Measurements from ENCODE around the gene CNTNAP2. TPM values are rescaled to one million over a fixed set of nuclear protein-coding genes. Genes with fewer than 3 reads are reported as not detected.

Gene CNTNAP2
- total and polyA plus RNA-seq, 7 experiments from 2014 or later = 0.02 to 0.48 (median 0.24) TPM; not detected in 2

DNA sequence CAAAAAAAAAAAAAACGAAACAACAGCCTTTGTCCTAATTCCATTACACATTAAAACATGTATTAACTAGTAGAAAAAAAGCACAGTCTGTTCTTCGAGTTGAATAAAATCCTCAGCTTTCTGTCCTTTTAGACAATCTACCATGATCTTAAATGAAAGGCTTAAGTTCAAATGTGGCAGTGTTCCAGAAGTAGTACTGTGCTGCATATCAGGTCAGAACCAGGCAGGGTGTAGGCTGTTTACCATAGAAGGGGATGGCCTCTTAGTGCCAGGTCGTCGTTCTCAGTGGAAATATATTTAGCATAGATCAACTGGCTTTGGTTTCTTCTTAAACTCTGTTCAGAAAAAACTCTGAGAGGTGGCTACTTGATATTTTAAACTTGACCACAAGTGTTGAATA is 612.0 kb downstream of the CNTNAP2 start:
- Histone ChIP-seq H3K27me3 (ENCODE audit: control insufficient read depth in 2 of 2, insufficient read depth in 2 of 2, low read length in 2 of 2) (no peaks in the 10 kb centered on the region), H3K27ac (ENCODE audit: low read depth, low read length) (no peak overlapping the region), H3K4me1 (ENCODE audit: control insufficient read depth in 2 of 2, insufficient read depth in 2 of 2, low read length in 2 of 2) (no peaks in the 10 kb centered on the region), H3K4me3 (ENCODE audit: low read length) (no peak overlapping the region), H3K36me3 (ENCODE audit: control insufficient read depth in 2 of 3, insufficient read depth in 3 of 3, low read length in 3 of 3) (no peaks in the 10 kb centered on the region), H3K9me3 (ENCODE audit: control insufficient read depth in 2 of 3, low read length in 3 of 3) (no peaks in the 10 kb centered on the region)
- Mint-ChIP-seq H3K27me3 (no peaks in the 10 kb centered on the region), H3K36me3 (no peaks in the 10 kb centered on the region), H3K9me3 (peaks cover 0 to 7% (median 2%) of the 10 kb centered on the region in 11 donors), H3K4me1 (no peaks in the 10 kb centered on the region), H3K4me3 (no peak overlapping the region), H3K27ac (no peak overlapping the region)
- ATAC-seq = no peak
- ChIA-PET CTCF (no interaction called here), POLR2A (no interaction called here)
- intact Hi-C loops (cut with micrococcal nuclease) = no loop called here
- no peak for DNase-seq

GRCh38 chr7:146731185-146731584 is 614.6 kb downstream of the CNTNAP2 start:
- Mint-ChIP-seq H3K27me3 (no peaks in the 10 kb centered on the region), H3K4me1 (no peaks in the 10 kb centered on the region), H3K36me3 (no peaks in the 10 kb centered on the region), H3K27ac (no peak overlapping the region), H3K4me3 (no peak overlapping the region), H3K9me3 (peaks cover 0 to 7% (median 2%) of the 10 kb centered on the region in 11 donors)
- no peaks in the 10 kb centered on the region for H3K27me3 ChIP-seq (ENCODE audit: control insufficient read depth in 2 of 2, insufficient read depth in 2 of 2, low read length in 2 of 2)
- ChIA-PET CTCF (no interaction called here), POLR2A (no interaction called here)
- H3K36me3 ChIP-seq (ENCODE audit: control insufficient read depth in 2 of 3, insufficient read depth in 3 of 3, low read length in 3 of 3) = no peaks in the 10 kb centered on the region
- DNase-seq = no peak
- no peak overlapping the region for H3K27ac ChIP-seq (ENCODE audit: low read depth, low read length)
- no peaks in the 10 kb centered on the region for H3K4me1 ChIP-seq (ENCODE audit: control insufficient read depth in 2 of 2, insufficient read depth in 2 of 2, low read length in 2 of 2)
- no peak overlapping the region for H3K4me3 ChIP-seq (ENCODE audit: low read length)
- no peak for ATAC-seq
- intact Hi-C loops (cut with micrococcal nuclease) = no loop called here
- no peaks in the 10 kb centered on the region for H3K9me3 ChIP-seq (ENCODE audit: control insufficient read depth in 2 of 3, low read length in 3 of 3)

DNA sequence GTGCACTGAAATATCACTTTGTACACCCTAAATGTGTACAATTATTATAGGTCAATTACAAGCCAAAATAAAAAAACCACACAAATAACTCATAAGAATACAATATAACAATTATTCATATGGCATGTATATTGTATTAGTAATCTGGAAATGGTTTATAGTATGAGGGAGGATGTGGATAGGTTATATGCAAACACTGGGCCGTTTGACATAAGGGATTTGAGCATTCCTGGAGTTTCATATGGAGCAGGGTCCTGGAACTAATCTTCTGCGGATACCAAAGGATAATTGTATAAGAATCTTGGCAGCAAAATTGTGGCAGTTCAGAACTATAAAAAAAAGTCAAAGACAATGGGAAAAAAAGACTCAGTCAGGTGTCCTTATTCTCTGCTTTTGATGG is 619.4 kb downstream of the CNTNAP2 start:
- CTCF ChIA-PET = no interaction called here
- H3K4me3 ChIP-seq (ENCODE audit: low read length) = no peak overlapping the region
- H3K9me3 ChIP-seq (ENCODE audit: control insufficient read depth in 2 of 3, low read length in 3 of 3) = peaks cover 0 to 6% (median 3%) of the 10 kb centered on the region in 3 experiments
- H3K27me3 Mint-ChIP-seq = no peaks in the 10 kb centered on the region
- no peak overlapping the region for H3K4me3 Mint-ChIP-seq
- H3K4me1 Mint-ChIP-seq = no peaks in the 10 kb centered on the region
- no peak overlapping the region for H3K27ac Mint-ChIP-seq
- POLR2A ChIA-PET = no interaction called here
- no peak overlapping the region for H3K27ac ChIP-seq (ENCODE audit: low read depth, low read length)
- no peaks in the 10 kb centered on the region for H3K36me3 ChIP-seq (ENCODE audit: control insufficient read depth in 2 of 3, insufficient read depth in 3 of 3, low read length in 3 of 3)
- intact Hi-C loops (cut with micrococcal nuclease) = no loop called here
- DNase-seq (no peak), ATAC-seq (no peak)
- peaks cover 0 to 26% (median 10%) of the 10 kb centered on the region in 11 donors for H3K9me3 Mint-ChIP-seq
- no peaks in the 10 kb centered on the region for H3K4me1 ChIP-seq (ENCODE audit: control insufficient read depth in 2 of 2, insufficient read depth in 2 of 2, low read length in 2 of 2)
- H3K36me3 Mint-ChIP-seq = no peaks in the 10 kb centered on the region
- no peaks in the 10 kb centered on the region for H3K27me3 ChIP-seq (ENCODE audit: control insufficient read depth in 2 of 2, insufficient read depth in 2 of 2, low read length in 2 of 2)

DNA sequence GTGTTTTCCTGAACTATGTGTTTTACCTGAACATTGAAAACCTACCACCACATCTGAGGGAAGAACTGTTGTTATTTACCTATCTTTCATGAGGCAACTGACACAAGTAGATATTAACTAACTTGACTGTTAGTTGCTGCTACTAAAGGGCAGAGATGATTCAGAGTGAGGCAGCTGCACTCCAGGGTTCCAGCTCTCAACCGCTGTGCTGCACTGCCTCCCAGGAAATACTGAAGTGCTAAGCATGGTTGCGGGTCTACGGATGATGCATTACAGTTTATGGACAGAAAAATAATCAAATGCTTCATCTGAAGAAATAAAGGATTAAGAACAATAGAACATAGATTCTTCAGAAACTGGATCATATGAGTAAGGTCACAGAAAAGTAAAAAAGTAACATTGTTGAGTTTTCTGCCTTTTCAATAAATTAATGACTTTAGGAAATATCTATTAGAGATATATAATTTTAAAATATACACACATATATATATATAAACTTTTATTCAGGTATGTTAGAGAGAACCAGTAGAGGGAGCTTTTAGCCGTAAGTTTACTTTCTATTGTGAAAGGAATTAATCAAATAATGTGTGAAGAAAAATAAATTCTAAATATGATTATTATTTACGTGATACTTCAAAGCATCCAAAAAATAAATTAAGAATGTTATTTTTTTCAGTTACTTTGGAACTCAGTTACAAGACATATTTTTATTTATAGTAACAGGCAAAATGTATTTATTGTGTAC is 620.0 kb downstream of the CNTNAP2 start:
- Mint-ChIP-seq H3K4me1 (no peaks in the 10 kb centered on the region), H3K4me3 (no peak overlapping the region), H3K36me3 (no peaks in the 10 kb centered on the region), H3K9me3 (peaks cover 0 to 32% (median 14%) of the 10 kb centered on the region in 11 donors), H3K27me3 (no peaks in the 10 kb centered on the region), H3K27ac (no peak overlapping the region)
- POLR2A ChIA-PET = no interaction called here
- Histone ChIP-seq H3K4me1 (ENCODE audit: control insufficient read depth in 2 of 2, insufficient read depth in 2 of 2, low read length in 2 of 2) (no peaks in the 10 kb centered on the region), H3K36me3 (ENCODE audit: control insufficient read depth in 2 of 3, insufficient read depth in 3 of 3, low read length in 3 of 3) (no peaks in the 10 kb centered on the region), H3K27me3 (ENCODE audit: control insufficient read depth in 2 of 2, insufficient read depth in 2 of 2, low read length in 2 of 2) (no peaks in the 10 kb centered on the region), H3K27ac (ENCODE audit: low read depth, low read length) (no peak overlapping the region), H3K4me3 (ENCODE audit: low read length) (no peak overlapping the region), H3K9me3 (ENCODE audit: control insufficient read depth in 2 of 3, low read length in 3 of 3) (peaks cover 0 to 6% (median 5%) of the 10 kb centered on the region in 3 experiments)
- CTCF ChIA-PET = no interaction called here
- intact Hi-C loops (cut with micrococcal nuclease) = no loop called here
- ATAC-seq (no peak), DNase-seq (no peak)

GRCh38 chr7:146740039-146740438 is 623.4 kb downstream of the CNTNAP2 start:
- no peak overlapping the region for H3K27ac ChIP-seq (ENCODE audit: low read depth, low read length)
- no peak for ATAC-seq
- Mint-ChIP-seq H3K27ac (no peak overlapping the region), H3K27me3 (no peaks in the 10 kb centered on the region), H3K9me3 (peaks cover 0 to 39% (median 17%) of the 10 kb centered on the region in 11 donors), H3K4me3 (no peak overlapping the region), H3K36me3 (no peaks in the 10 kb centered on the region), H3K4me1 (no peaks in the 10 kb centered on the region)
- intact Hi-C loops (cut with micrococcal nuclease) = no loop called here
- CTCF ChIA-PET = no interaction called here
- no peaks in the 10 kb centered on the region for H3K27me3 ChIP-seq (ENCODE audit: control insufficient read depth in 2 of 2, insufficient read depth in 2 of 2, low read length in 2 of 2)
- H3K36me3 ChIP-seq (ENCODE audit: control insufficient read depth in 2 of 3, insufficient read depth in 3 of 3, low read length in 3 of 3) = no peaks in the 10 kb centered on the region
- POLR2A ChIA-PET = no interaction called here
- peaks cover 0 to 6% (median 5%) of the 10 kb centered on the region in 3 experiments for H3K9me3 ChIP-seq (ENCODE audit: control insufficient read depth in 2 of 3, low read length in 3 of 3)
- DNase-seq = no peak
- no peaks in the 10 kb centered on the region for H3K4me1 ChIP-seq (ENCODE audit: control insufficient read depth in 2 of 2, insufficient read depth in 2 of 2, low read length in 2 of 2)
- no peak overlapping the region for H3K4me3 ChIP-seq (ENCODE audit: low read length)

DNA sequence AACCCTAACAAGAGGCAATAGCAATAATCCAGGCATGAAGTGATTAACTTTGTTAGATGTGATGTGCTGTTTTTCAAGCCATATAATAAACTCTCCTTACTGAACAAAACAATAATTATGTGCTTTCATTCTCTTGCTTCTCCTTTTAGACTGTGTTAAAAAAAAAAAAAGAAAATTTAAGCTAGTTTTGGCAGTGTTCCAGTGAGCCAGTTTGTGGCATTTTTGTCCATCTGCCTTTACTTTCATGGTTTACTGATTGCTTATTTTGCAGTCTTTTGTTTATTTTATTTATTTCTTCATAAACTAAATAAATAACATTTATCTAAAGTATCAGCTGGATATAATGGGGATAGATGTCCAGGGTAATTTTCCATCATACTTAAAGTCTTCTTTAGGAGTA is 625.3 kb downstream of the CNTNAP2 start:
- no peaks in the 10 kb centered on the region for H3K4me1 ChIP-seq (ENCODE audit: control insufficient read depth in 2 of 2, insufficient read depth in 2 of 2, low read length in 2 of 2)
- ATAC-seq (no peak), DNase-seq (no peak)
- Mint-ChIP-seq H3K9me3 (peaks cover 0 to 39% (median 16%) of the 10 kb centered on the region in 11 donors), H3K36me3 (no peaks in the 10 kb centered on the region), H3K27ac (no peak overlapping the region), H3K27me3 (no peaks in the 10 kb centered on the region), H3K4me1 (no peaks in the 10 kb centered on the region), H3K4me3 (no peak overlapping the region)
- ChIA-PET POLR2A (no interaction called here), CTCF (no interaction called here)
- H3K9me3 ChIP-seq (ENCODE audit: control insufficient read depth in 2 of 3, low read length in 3 of 3) = peaks cover 0 to 6% (median 5%) of the 10 kb centered on the region in 3 experiments
- no peaks in the 10 kb centered on the region for H3K27me3 ChIP-seq (ENCODE audit: control insufficient read depth in 2 of 2, insufficient read depth in 2 of 2, low read length in 2 of 2)
- H3K27ac ChIP-seq (ENCODE audit: low read depth, low read length) = no peak overlapping the region
- H3K36me3 ChIP-seq (ENCODE audit: control insufficient read depth in 2 of 3, insufficient read depth in 3 of 3, low read length in 3 of 3) = no peaks in the 10 kb centered on the region
- H3K4me3 ChIP-seq (ENCODE audit: low read length) = no peak overlapping the region
- intact Hi-C loops (cut with micrococcal nuclease) = no loop called here

DNA sequence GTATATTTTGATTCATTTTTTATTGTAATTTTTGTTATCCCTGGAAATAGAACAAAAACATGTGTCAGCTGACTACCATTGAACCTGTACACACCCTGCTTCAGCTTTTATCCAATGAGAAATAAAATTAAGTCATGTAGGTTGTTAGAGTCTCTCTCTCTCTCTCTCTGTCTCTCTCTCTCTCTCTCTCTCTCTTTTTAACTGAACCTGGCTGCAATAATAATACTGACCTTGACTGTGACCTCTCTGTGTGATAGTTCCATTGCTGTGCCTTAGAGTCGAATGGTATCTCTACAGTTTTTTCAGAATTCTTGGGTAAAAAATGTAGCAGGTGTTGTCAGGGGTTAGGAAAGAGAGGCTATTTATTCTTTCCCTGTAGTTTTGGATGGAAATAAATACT is 637.8 kb downstream of the CNTNAP2 start:
- Mint-ChIP-seq H3K4me3 (no peak overlapping the region), H3K9me3 (peaks cover 0 to 29% (median 11%) of the 10 kb centered on the region in 11 donors), H3K27me3 (no peaks in the 10 kb centered on the region), H3K4me1 (no peaks in the 10 kb centered on the region), H3K36me3 (peaks cover 0 to 6% (median 0%) of the 10 kb centered on the region in 5 donors), H3K27ac (no peak overlapping the region)
- Histone ChIP-seq H3K9me3 (ENCODE audit: control insufficient read depth in 2 of 3, low read length in 3 of 3) (no peaks in the 10 kb centered on the region), H3K4me3 (ENCODE audit: low read length) (no peak overlapping the region), H3K4me1 (ENCODE audit: control insufficient read depth in 2 of 2, insufficient read depth in 2 of 2, low read length in 2 of 2) (no peaks in the 10 kb centered on the region), H3K27me3 (ENCODE audit: control insufficient read depth in 2 of 2, insufficient read depth in 2 of 2, low read length in 2 of 2) (no peaks in the 10 kb centered on the region), H3K27ac (ENCODE audit: low read depth, low read length) (no peak overlapping the region), H3K36me3 (ENCODE audit: control insufficient read depth in 2 of 3, insufficient read depth in 3 of 3, low read length in 3 of 3) (no peaks in the 10 kb centered on the region)
- POLR2A ChIA-PET = no interaction called here
- no peak for DNase-seq
- intact Hi-C loops (cut with micrococcal nuclease) = no loop called here
- CTCF ChIA-PET = no interaction called here
- no peak for ATAC-seq
